GM19397 (cell line): Measurements from ENCODE around the gene HIBCH.

Source experiments
- ATAC-seq: cut with Tn5 transposase; IDR thresholded peaks from one replicate; pipeline ENCODE4 v1.9.1; 2021; ENCODE audit warnings: mild to moderate bottlenecking, moderate library complexity; ENCODE audit not compliant: unreplicated experiment

HIBCH gene

GRCh38 chr2:190199530-190199929, 120.1 kb downstream of the HIBCH start:
- ATAC-seq, result no peak

GRCh38 chr2:190199109-190199508, 120.5 kb downstream of the HIBCH start:
- ATAC-seq, result no peak

DNA sequence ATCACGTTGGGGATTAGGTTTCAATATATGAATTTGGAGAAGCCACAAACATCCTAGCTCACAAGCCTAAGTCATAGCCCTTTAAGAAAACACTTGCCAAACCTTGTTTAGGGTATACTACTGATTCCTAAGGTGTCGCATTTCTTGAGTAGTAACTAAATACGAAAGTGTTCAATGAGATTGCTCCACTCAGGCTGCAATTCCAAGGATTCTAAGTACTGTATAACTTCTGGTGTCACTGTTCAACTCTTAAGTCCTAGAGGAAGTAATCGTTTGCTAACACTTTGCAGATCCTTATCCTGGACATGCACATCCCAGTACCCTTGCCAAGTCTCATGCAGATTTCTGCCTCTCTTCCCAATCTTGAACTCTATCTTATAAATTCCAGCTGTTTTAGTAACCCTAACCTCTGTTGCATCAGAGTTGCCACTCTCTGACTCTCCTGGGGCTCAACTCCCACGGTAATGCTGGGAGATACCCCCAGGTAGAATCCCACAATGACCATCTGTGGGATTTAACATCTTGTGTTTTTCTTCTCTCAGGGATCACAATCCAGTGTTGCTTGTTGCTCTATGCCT, 122.4 kb downstream of the HIBCH start:
- ATAC-seq, result no peak

- no peak for ATAC-seq
These were observed 129.0 kb downstream of the HIBCH start for GRCh38 chr2:190190507-190191162.

DNA sequence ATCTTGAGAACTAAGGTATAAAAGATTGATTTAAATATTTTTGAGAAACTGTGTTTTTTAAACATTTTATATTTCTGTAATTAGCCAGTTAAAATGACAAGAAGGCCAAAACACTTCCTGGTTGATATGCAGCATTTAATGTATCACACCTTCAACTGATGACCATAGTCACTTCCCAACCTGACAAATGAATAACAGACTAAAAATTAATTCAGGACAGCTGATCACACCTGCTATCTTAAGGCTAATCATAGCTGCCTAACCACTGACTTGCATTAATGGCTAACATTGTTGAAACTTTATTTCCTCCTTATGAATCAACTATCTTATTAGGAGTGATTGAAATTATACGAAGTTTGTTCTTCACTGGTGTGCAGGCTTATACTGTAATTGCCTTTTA, 131.3 kb downstream of the HIBCH start:
- no peak for ATAC-seq

GRCh38 chr2:190186238-190186637, 133.4 kb downstream of the HIBCH start:
- ATAC-seq, result no peak

GRCh38 chr2:190185380-190185779, 134.2 kb downstream of the HIBCH start:
- ATAC-seq, result no peak

DNA sequence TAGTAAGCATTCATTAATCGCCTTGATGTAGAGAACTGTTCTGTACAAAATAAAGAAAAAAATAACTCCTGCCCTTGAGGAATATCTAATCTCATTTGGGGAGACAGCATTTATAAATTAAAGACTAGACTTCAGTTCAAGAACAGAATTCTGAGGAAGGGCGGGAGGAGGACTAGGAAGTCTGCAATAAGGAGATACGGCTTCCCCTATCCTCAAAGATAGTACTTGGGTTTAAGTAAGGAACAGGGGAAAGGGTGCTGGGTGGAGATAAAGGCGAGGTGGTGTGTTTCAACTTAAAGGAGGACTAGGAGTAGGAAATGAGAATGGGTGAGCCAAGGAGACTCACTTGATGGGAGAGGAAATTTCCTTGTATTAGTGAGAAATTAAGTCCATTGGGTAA, 135.2 kb downstream of the HIBCH start:
- no peak for ATAC-seq

GRCh38 chr2:190183539-190183938, 136.1 kb downstream of the HIBCH start:
- ATAC-seq, result no peak

DNA sequence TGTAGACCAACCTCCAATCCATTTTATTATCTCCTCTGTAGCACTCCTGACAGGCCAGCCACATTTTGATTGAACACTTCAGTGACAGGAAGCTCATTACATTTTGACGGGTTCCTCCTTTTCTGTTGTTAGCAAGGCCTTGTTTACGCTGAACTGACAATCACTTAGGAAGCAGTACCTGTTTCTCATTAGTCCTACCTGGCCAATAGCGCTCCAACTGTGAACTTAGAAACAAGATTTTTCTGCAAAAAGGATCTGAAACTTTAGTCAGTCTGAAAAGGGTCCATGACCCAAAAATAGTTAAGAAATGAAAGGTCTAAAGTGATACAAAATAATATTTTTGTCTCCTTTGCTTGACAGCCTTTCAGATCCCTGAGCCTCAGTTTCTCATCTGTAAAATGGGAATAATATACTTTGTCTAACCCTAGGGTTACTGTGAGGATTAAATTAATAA, 137.5 kb downstream of the HIBCH start:
- ATAC-seq, result no peak

DNA sequence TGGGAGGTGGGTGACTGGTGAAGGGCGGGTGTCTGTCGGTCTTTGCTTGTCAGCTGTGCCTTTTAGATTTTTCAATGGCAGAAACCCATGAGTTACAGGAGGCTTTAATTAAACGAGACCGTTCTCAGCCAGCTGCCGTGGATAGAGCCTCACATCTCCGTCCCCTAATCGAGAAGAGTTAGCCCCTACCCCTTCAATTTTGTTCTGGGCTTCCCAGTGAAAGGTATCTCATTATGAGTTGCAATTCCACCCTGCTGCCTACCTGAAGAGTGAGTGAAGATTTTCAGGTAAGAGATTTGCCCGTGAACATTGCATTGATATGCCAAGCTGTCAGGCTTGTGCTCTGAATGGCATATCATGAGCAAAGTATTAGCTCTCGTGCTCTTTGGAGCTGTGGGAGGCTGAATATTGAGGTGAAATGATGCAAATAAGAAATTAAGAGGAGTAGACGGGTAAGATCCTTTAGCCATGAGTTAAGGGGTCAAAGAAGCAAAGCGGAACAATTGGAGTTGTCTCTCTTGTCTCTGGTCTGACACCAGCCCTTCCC, 138.4 kb downstream of the HIBCH start:
- no peak for ATAC-seq

DNA sequence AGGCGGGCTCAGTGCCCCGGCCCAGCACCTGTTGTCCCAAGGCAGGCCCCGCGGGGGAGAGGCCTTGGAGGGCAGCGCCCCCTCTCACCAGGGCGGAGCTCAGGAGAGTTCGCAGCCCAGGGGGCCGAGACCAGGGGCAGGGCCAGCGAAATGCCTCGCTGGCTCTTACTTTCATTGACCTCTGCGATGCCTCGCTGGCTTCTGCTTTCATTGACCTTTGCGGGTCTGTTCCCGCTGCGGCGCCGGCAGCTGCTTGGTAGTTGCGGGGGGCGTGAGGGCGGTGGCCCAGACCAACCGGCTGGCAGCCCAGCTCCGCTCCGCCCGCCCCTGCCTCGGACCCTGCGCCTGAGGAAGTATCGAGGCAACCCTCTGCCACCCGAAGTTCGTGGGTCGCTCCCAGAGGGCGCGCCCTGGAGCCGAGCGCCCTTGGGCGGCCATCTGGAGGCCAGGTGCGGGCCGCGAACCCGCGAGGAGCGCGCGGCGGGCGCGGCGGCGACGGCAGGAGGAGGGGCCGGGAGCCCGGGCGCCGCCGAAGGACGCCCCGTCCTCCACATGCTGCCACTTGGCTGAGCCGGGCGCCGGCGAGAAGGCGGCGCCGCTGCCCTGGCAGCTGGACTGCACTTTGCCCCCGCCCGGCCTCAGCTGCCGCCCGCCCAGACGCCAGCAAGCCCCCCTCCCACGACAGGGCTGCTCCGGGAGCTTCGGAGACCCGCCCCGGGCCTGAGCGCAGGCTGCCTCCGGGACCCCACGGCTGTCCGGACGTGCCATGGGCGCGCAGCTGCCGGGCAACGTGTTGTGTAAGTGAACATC, 139.1 kb downstream of the HIBCH start:
- peak; percentile 86 for ATAC-seq

- no peak for ATAC-seq
These were observed 139.8 kb downstream of the HIBCH start for GRCh38 chr2:190179754-190180312.

DNA sequence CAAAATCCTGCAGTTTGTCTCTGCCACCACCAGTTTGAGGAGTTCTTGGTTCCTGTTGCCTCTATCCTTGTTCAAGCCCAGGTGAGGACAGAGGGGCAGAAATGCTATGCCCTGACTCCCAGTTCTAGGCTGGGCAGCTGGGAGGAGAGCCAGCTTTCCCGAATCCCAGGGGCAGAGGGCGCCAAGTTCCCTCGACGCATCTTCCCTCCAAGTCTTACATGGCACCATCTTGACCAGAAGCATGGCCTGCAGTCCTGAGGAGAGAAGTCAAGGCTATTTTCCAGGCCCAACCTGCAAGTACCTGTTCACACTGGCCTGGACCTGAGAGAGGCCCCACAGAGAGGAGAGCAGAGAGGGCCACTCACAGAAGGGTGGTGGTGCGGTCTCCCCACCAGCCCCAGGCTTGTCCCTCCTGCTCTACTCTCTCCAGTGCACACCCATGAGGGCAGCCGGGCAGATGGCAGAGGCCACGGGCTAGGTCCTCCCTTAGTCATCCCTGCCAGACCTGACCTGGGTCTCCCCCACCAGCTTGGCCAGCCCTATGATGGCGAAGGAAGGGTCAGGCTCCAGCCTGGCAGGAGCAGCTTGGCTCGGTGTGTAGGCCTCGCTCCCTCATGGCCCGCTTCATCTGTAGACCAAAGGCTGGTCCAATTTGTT, 141.4 kb downstream of the HIBCH start:
- no peak for ATAC-seq

GRCh38 chr2:190177249-190178040, 142.2 kb downstream of the HIBCH start:
- no peak for ATAC-seq

DNA sequence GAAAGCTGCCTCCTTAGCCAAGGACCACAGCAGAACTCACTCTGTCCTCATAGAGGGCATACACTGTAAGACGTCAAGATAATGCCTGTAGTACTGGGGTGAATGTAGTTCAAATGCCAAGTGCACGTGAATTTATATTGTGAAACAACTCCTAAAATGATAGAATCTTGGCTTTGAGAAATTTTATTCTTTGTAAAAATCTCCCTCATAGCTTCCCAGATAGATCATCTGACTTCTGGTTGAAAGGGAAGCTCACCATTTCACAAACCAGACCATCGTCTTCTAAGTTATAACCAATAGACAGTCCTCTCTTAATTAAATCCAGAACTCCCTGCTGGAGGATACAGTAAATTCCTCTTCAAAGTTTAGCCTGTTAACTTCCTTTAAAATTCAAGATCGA, 146.2 kb downstream of the HIBCH start:
- no peak for ATAC-seq

DNA sequence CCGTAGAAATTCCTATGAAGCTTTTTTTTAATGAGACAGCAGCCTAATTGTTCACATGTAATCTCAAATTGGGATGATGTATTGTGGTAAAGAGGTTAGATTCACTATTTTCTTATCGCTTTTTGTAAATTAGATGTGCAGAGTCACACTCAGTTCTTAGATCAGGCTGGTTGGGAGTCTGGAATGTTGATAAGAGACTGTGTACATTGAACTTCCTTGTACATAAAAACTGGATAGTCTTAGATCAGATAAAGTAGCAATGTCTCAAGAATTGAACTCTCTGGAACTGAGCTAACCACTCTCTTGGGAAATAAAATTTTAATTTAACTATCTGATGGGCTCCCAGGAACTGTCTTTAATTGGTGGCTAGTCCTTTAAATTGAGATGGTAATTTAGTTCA, 149.0 kb downstream of the HIBCH start:
- ATAC-seq, result no peak

GRCh38 chr2:190169221-190170072, 150.2 kb downstream of the HIBCH start:
- ATAC-seq, result no peak

DNA sequence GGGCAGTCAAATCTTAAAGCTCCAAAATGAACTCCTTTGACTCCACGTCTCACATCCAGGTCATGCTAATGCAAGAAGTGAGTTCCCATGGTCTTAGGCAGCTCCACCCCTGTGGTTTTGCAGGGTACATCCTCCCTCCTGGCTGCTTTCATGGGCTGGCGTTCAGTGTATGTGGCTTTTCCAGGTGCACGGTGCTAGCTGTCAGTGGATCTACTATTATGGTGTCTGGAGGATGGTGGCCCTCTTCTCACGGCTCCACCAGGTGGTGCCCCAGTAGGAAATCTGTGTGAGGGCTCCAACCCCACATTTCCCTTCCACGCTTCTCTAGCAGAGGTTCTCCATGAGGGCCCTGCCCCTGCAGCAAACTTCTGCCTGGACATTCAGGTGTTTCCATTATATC, 151.9 kb downstream of the HIBCH start:
- ATAC-seq, result no peak
